ENCODE data around the gene MOG. TPM values are rescaled to one million over a fixed set of nuclear protein-coding genes. Genes with fewer than 3 reads are reported as not detected.

Gene MOG
- total RNA-seq, 2 experiments from 2014 or later: not detected

DNA sequence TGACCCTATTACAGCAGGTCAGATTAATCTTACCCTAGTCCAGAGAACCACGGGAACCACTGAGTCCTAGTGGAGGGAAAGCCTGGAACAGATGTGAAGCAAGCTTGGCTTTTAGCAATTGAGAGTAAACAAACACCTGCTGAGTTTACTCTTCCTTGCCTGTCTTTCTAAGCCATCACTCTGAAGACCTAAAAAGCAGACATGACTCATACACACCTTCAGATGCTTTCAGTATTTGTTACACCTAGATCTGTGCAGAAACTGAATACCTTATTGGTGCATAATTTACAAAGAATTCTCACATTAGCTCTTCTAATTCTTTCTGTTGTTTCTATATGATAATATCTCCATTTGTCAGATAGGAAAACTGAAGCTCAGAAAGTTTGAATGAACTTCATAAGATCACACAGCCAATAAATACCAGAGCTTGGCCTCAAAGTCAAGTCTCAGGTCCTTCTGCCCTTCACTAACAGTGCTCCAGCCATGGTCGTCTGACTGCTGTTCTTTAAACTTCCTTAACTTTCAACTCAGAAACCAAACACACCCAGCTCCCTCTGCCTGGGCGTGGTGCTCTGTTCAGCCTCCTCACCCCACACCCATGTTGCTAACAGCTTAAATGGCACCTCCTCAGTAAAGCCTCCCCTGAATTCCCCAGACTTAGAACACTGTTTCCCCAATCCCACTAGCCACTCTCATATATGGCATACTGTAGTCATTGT, 15.3 kb upstream of the MOG start:
- Mint-ChIP-seq H3K4me3 (peak overlapping the region; percentile 0), H3K4me1 (peaks cover 24% of the 10 kb centered on the region), H3K27ac (peak overlapping the region; percentile 79), H3K27me3 (no peaks in the 10 kb centered on the region), H3K9me3 (ENCODE audit: low read depth) (no peaks in the 10 kb centered on the region), H3K36me3 (ENCODE audit: low read depth) (no peaks in the 10 kb centered on the region)
- CTCF ChIA-PET: interaction anchor here (0.7 to 5.6 kb wide), 5 partner anchors 8 to 106 kb away, joined by 3 to 61 read pairs (median 5); partner anchors contain the start of gene MOG
- DNase-seq: peak; percentile 32
- POLR2A ChIA-PET: interaction anchor here (0.6 to 1.5 kb wide), 3 partner anchors 8 to 88 kb away, joined by 4 to 8 read pairs (median 5); no protein-coding TSS in a partner anchor
- intact Hi-C loops (cut with DNase I, micrococcal nuclease): loop anchor here in 1 of 2 experiments (1.0 kb wide), 1 partner anchor 8 kb away; no protein-coding TSS in a partner anchor
- peak; percentile 93 for ATAC-seq

GRCh38 chr6:29647927-29648642, 8.8 kb upstream of the MOG start:
- ATAC-seq: no peak
- CTCF ChIA-PET: interaction anchor here (0.6 to 2.2 kb wide), 8 partner anchors 8 to 814 kb away, joined by 3 to 8 read pairs (median 4); partner anchors contain the start of genes MOG and OR2H2
- intact Hi-C loops (cut with DNase I, micrococcal nuclease): no loop called here

GRCh38 chr6:29649701-29650673, 6.9 kb upstream of the MOG start:
- CTCF ChIA-PET: interaction anchor here (0.6 to 5.8 kb wide), 35 partner anchors 9 to 956 kb away, joined by 3 to 84 read pairs (median 4); partner anchors contain the start of genes GABBR1 and OR2H2
- Mint-ChIP-seq H3K36me3 (ENCODE audit: low read depth) (no peaks in the 10 kb centered on the region), H3K27ac (peak overlapping the region; percentile 97), H3K4me3 (peak overlapping the region; percentile 80), H3K27me3 (peaks cover 2% of the 10 kb centered on the region), H3K9me3 (ENCODE audit: low read depth) (no peaks in the 10 kb centered on the region), H3K4me1 (peaks cover 10% of the 10 kb centered on the region)
- POLR2A ChIA-PET: interaction anchor here (0.5 to 1.1 kb wide), 3 partner anchors 9 to 1812 kb away, joined by 4 to 13 read pairs (median 8); a partner anchor contains a TSS
- ATAC-seq (peak; percentile 97), DNase-seq (peak; percentile 99)
- intact Hi-C loops (cut with DNase I, micrococcal nuclease): loop anchor here (1.0 to 5.0 kb wide), 9 partner anchors 9 to 411 kb away; partner anchors contain the start of genes GABBR1 (in 2 of the 2), HLA-F (in 2 of the 2), HLA-A (in 1 of the 2) and POLR1H (in 1 of the 2)

More at GRCh38 chr6:29647927-29648642, 8.8 kb upstream of the MOG start:
- no peaks in the 10 kb centered on the region for H3K27me3 Mint-ChIP-seq
- DNase-seq: no peak
- no peak overlapping the region for H3K27ac Mint-ChIP-seq
- POLR2A ChIA-PET: interaction anchor here (0.7 kb wide), 1 partner anchor 15 kb away, joined by 4 read pairs; the partner anchor contains the start of gene GABBR1
- peaks cover 13% of the 10 kb centered on the region for H3K4me1 Mint-ChIP-seq
- H3K4me3 Mint-ChIP-seq: no peak overlapping the region
- no peaks in the 10 kb centered on the region for H3K9me3 Mint-ChIP-seq (ENCODE audit: low read depth)
- H3K36me3 Mint-ChIP-seq (ENCODE audit: low read depth): no peaks in the 10 kb centered on the region

DNA sequence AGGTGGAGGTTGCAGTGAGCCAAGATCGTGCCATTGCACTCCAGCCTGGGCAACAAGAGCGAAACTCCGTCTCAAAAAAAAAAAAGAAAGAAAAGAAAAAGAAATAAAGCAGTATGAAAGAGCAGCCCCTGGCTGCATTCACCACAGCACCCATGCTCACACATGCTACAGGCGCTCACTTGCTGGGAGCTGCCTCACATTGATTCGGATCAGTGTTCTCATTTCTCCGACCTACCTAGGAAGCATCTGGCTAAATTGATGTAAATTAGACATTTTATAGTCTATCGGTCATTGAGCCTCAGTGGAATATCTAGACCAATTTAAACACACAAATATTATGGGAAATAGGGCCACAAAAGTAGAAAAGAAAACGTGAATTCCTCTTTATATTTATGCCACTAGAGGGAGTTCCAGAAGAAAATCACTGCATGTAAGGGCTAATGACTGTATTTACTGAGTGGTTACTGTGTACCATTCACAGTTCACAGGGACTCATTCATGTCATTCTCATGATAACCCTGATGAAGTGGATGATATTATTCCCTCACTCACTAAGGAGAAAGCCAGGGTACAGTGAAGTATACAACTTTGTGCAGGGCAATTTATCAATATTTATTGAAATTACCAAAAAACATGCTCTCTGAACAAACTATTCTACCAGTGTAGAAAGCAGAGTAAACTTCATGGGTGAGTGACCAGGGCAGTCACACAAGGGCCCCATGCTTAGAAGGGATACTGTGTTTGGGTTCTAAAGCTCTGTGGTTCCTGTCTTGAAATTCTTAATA, 5.3 kb upstream of the MOG start:
- POLR2A ChIA-PET: no interaction called here
- peaks cover 6% of the 10 kb centered on the region for H3K27me3 Mint-ChIP-seq
- CTCF ChIA-PET: interaction anchor here (0.7 to 5.8 kb wide), 11 partner anchors 11 to 135 kb away, joined by 3 to 84 read pairs (median 21); partner anchors contain the start of gene GABBR1
- H3K4me3 Mint-ChIP-seq: no peak overlapping the region
- no peaks in the 10 kb centered on the region for H3K9me3 Mint-ChIP-seq (ENCODE audit: low read depth)
- DNase-seq: no peak
- peaks cover 10% of the 10 kb centered on the region for H3K4me1 Mint-ChIP-seq
- ATAC-seq: no peak
- intact Hi-C loops (cut with DNase I, micrococcal nuclease): loop anchor here (2.0 to 5.0 kb wide), 6 partner anchors 19 to 409 kb away; partner anchors contain the start of genes HLA-F (in 2 of the 2), GABBR1 (in 1 of the 2) and POLR1H (in 1 of the 2)
- no peaks in the 10 kb centered on the region for H3K36me3 Mint-ChIP-seq (ENCODE audit: low read depth)
- H3K27ac Mint-ChIP-seq: no peak overlapping the region

- ChIA-PET POLR2A (no interaction called here), CTCF (interaction anchor here (1.2 to 5.8 kb wide), 9 partner anchors 12 to 182 kb away, joined by 3 to 84 read pairs (median 21); partner anchors contain the start of gene GABBR1)
- H3K27ac Mint-ChIP-seq: no peak overlapping the region
- no peak for DNase-seq
- peaks cover 6% of the 10 kb centered on the region for H3K27me3 Mint-ChIP-seq
- no peaks in the 10 kb centered on the region for H3K9me3 Mint-ChIP-seq (ENCODE audit: low read depth)
- no peak overlapping the region for H3K4me3 Mint-ChIP-seq
- intact Hi-C loops (cut with DNase I, micrococcal nuclease): loop anchor here (2.0 to 5.0 kb wide), 3 partner anchors 45 to 275 kb away; partner anchors contain the start of gene HLA-F (in 2 of the 2)
- H3K36me3 Mint-ChIP-seq (ENCODE audit: low read depth): no peaks in the 10 kb centered on the region
- no peak for ATAC-seq
- H3K4me1 Mint-ChIP-seq: peaks cover 10% of the 10 kb centered on the region
These were observed 4.7 kb upstream of the MOG start for GRCh38 chr6:29652198-29652584.

GRCh38 chr6:29653452-29654038, 3.3 kb upstream of the MOG start:
- peak; percentile 64 for DNase-seq
- intact Hi-C loops (cut with DNase I, micrococcal nuclease): loop anchor here (2.0 to 5.0 kb wide), 3 partner anchors 43 to 274 kb away; partner anchors contain the start of gene HLA-F (in 2 of the 2)
- POLR2A ChIA-PET: interaction anchor here (0.6 to 1.2 kb wide), 3 partner anchors 12 to 410 kb away, joined by 3 to 5 read pairs (median 4); no protein-coding TSS in a partner anchor
- no peak overlapping the region for H3K27ac Mint-ChIP-seq
- H3K4me1 Mint-ChIP-seq: peaks cover 10% of the 10 kb centered on the region
- no peaks in the 10 kb centered on the region for H3K9me3 Mint-ChIP-seq (ENCODE audit: low read depth)
- H3K36me3 Mint-ChIP-seq (ENCODE audit: low read depth): no peaks in the 10 kb centered on the region
- no peak overlapping the region for H3K4me3 Mint-ChIP-seq
- ATAC-seq: no peak
- peaks cover 9% of the 10 kb centered on the region for H3K27me3 Mint-ChIP-seq
- CTCF ChIA-PET: interaction anchor here (0.5 to 5.8 kb wide), 62 partner anchors 9 to 782 kb away, joined by 3 to 84 read pairs (median 4); partner anchors contain the start of genes GABBR1, PPP1R11 and UBD

GRCh38 chr6:29655658-29656057, 1.2 kb upstream of the MOG start:
- POLR2A ChIA-PET: interaction anchor here (0.7 kb wide), 1 partner anchor 19 kb away, joined by 7 read pairs; no protein-coding TSS in a partner anchor
- H3K9me3 Mint-ChIP-seq (ENCODE audit: low read depth): no peaks in the 10 kb centered on the region
- ATAC-seq (no peak), DNase-seq (no peak)
- H3K27ac Mint-ChIP-seq: no peak overlapping the region
- peaks cover 17% of the 10 kb centered on the region for H3K27me3 Mint-ChIP-seq
- intact Hi-C loops (cut with DNase I, micrococcal nuclease): no loop called here
- CTCF ChIA-PET: interaction anchor here (2.0 to 4.5 kb wide), 3 partner anchors 8 to 47 kb away, joined by 7 to 77 read pairs (median 22); no protein-coding TSS in a partner anchor
- no peak overlapping the region for H3K4me3 Mint-ChIP-seq
- peaks cover 2% of the 10 kb centered on the region for H3K4me1 Mint-ChIP-seq
- H3K36me3 Mint-ChIP-seq (ENCODE audit: low read depth): no peaks in the 10 kb centered on the region

DNA sequence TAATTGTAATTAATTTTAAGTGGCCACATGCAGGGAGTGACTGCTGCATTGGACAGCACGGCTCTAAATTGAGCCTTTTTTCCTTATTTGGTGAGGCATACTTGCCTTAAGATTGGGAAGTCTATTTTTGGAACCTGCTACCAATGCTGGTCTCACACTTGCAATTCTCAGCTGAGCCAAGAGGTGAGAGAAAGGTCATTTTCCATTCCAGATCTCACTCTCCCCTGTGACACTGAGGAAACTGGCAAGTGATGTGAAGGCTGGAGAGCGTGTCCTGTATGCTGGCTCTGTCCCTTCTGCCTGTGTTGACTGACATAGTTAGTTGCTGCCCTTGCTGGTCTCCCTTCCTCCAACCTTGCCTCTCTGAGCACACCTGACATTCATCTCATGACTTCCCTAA, 735 bp upstream of the MOG start:
- Mint-ChIP-seq H3K9me3 (ENCODE audit: low read depth) (no peaks in the 10 kb centered on the region), H3K27me3 (peaks cover 19% of the 10 kb centered on the region), H3K36me3 (ENCODE audit: low read depth) (no peaks in the 10 kb centered on the region), H3K27ac (no peak overlapping the region), H3K4me1 (peaks cover 2% of the 10 kb centered on the region), H3K4me3 (no peak overlapping the region)
- POLR2A ChIA-PET: interaction anchor here (0.7 kb wide), 1 partner anchor 19 kb away, joined by 7 read pairs; no protein-coding TSS in a partner anchor
- ATAC-seq (no peak), DNase-seq (no peak)
- intact Hi-C loops (cut with DNase I, micrococcal nuclease): no loop called here
- CTCF ChIA-PET: interaction anchor here (0.5 to 4.5 kb wide), 3 partner anchors 8 to 26 kb away, joined by 4 to 77 read pairs (median 7); no protein-coding TSS in a partner anchor

GRCh38 chr6:29661071-29661470, 4.2 kb downstream of the MOG start:
- Mint-ChIP-seq H3K9me3 (ENCODE audit: low read depth) (no peaks in the 10 kb centered on the region), H3K4me3 (no peak overlapping the region), H3K4me1 (no peaks in the 10 kb centered on the region), H3K36me3 (ENCODE audit: low read depth) (no peaks in the 10 kb centered on the region), H3K27ac (no peak overlapping the region), H3K27me3 (peaks cover 31% of the 10 kb centered on the region)
- intact Hi-C loops (cut with DNase I, micrococcal nuclease): no loop called here
- POLR2A ChIA-PET: no interaction called here
- DNase-seq (no peak), ATAC-seq (no peak)
- CTCF ChIA-PET: interaction anchor here (0.6 to 7.2 kb wide), 3 partner anchors 7 to 12 kb away, joined by 3 to 77 read pairs (median 9); no protein-coding TSS in a partner anchor
